KOPT-K1 (cell line): ENCODE results near the gene TMEM18.

Experiments used
- H3K27ac ChIP-seq: fragments of 200-600 bp; sonication (generic); 2 replicates; pipeline ENCODE4 v1.5.1; 2016; ENCODE audit warnings: antibody characterized with exemption, mild to moderate bottlenecking, low read depth, low read length; ENCODE audit not compliant: poor library complexity, severe bottlenecking
- H3K36me3 ChIP-seq: fragments of 200-600 bp; sonication (generic); 2 replicates; pipeline ENCODE4 v1.5.1; 2017; ENCODE audit warnings: antibody characterized with exemption, mild to moderate bottlenecking, low read length, moderate library complexity; ENCODE audit not compliant: insufficient read depth
- H3K9me3 ChIP-seq: fragments of 200-600 bp; sonication (generic); 2 replicates; pipeline ENCODE4 v1.5.1; 2017; ENCODE audit warnings: antibody characterized with exemption, low read length, mild to moderate bottlenecking; ENCODE audit not compliant: insufficient read depth, poor library complexity, severe bottlenecking

The TMEM18 gene

GRCh38 chr2:620471-621302 is 56.5 kb downstream of the TMEM18 start:
- Histone ChIP-seq H3K27ac (no peak overlapping the region), H3K36me3 (no peaks in the 10 kb centered on the region), H3K9me3 (peaks cover 15% of the 10 kb centered on the region)

GRCh38 chr2:620004-620403 is 57.2 kb downstream of the TMEM18 start:
- Histone ChIP-seq H3K36me3 (no peaks in the 10 kb centered on the region), H3K9me3 (peaks cover 15% of the 10 kb centered on the region), H3K27ac (no peak overlapping the region)

- no peak overlapping the region for H3K27ac ChIP-seq
- H3K9me3 ChIP-seq, result peaks cover 15% of the 10 kb centered on the region
- H3K36me3 ChIP-seq, result no peaks in the 10 kb centered on the region
Observed at GRCh38 chr2:618422-618990, 58.7 kb downstream of the TMEM18 start.

- no peaks in the 10 kb centered on the region for H3K36me3 ChIP-seq
- peaks cover 15% of the 10 kb centered on the region for H3K9me3 ChIP-seq
- no peak overlapping the region for H3K27ac ChIP-seq
Observed at GRCh38 chr2:618005-618404, 59.2 kb downstream of the TMEM18 start.
